ENCODE measurements around the gene MCTP1.

- TF ChIP-seq POLR2AphosphoS5 (IDR thresholded peaks at IDR 0.05) (no peak), CTCF (IDR thresholded peaks at IDR 0.05) (no peak), EP300 (IDR thresholded peaks at IDR 0.05; ENCODE audit: low read depth) (no peak)
Measured at GRCh38 chr5:95083606-95084005, 201.3 kb downstream of the MCTP1 start.

Data from transverse colon (tissue), 4 donors.